OCI-LY7 (cell line): ENCODE data around the gene MATR3. TPM values are rescaled to one million over a fixed set of nuclear protein-coding genes. Genes with fewer than 3 reads are reported as not detected.

Source experiments
- BruUV-seq: library from RNA; stranded (reverse); fragments of 400-500 nt; replicated peaks from 2 replicates; lab custom pipeline; 2021; lab: Mats Ljungman, UMichigan
- CTCF ChIA-PET: fragments of 300-600 bp; sonication (Branson Sonifier 250); formaldehyde crosslinking; loops from one replicate; lab custom pipeline; 2022; ENCODE audit warnings: antibody characterized with exemption; ENCODE audit not compliant: unreplicated experiment; lab: Charles Lee
- POLR2A ChIA-PET: fragments of 300-600 bp; sonication (Branson Sonifier 250); formaldehyde crosslinking; loops from one replicate; lab custom pipeline; 2022; ENCODE audit warnings: antibody characterized with exemption; lab: Charles Lee
- DNase-seq: peaks from one replicate; pipeline ENCODE4 v3.0.0-alpha.2; 2015; ENCODE audit warnings: low spot score
- H2AFZ ChIP-seq: fragments of 200-600 bp; sonication (generic), shearing (Covaris generic); 2 replicates; pipeline ENCODE4 v1.6.1; 2014; ENCODE audit warnings: mild to moderate bottlenecking, antibody characterized with exemption, low read length, moderate library complexity
- H3K27ac ChIP-seq: fragments of 200-600 bp; sonication (generic); 2 replicates; pipeline ENCODE4 v1.5.1; 2014; ENCODE audit warnings: mixed run types, low read depth, mild to moderate bottlenecking, moderate library complexity, low read length, inconsistent platforms; ENCODE audit not compliant: poor library complexity, severe bottlenecking
- H3K36me3 ChIP-seq: fragments of 200-600 bp; sonication (generic); 2 replicates; pipeline ENCODE4 v1.6.1; 2014; ENCODE audit warnings: mild to moderate bottlenecking, antibody characterized with exemption, low read length, moderate library complexity, mixed read lengths; ENCODE audit not compliant: insufficient read depth
- H3K4me1 ChIP-seq: fragments of 200-600 bp; sonication (generic); 2 replicates; pipeline ENCODE4 v1.5.1; 2014; ENCODE audit warnings: mild to moderate bottlenecking, low read length; ENCODE audit not compliant: insufficient read depth, poor library complexity, severe bottlenecking
- H3K4me2 ChIP-seq: fragments of 200-600 bp; sonication (generic); 2 replicates; pipeline ENCODE4 v1.6.1; 2014; ENCODE audit warnings: mild to moderate bottlenecking, low read length
- H3K4me3 ChIP-seq: fragments of 200-600 bp; sonication (generic); 2 replicates; pipeline ENCODE4 v1.5.1; 2014; ENCODE audit warnings: mild to moderate bottlenecking, low read depth, low read length; ENCODE audit not compliant: poor library complexity, severe bottlenecking
- H3K79me2 ChIP-seq: fragments of 200-600 bp; sonication (generic); 2 replicates; pipeline ENCODE4 v1.6.1; 2016; ENCODE audit warnings: low read depth, mild to moderate bottlenecking, low read length, moderate library complexity, mixed read lengths; ENCODE audit not compliant: insufficient read depth
- H3K9me2 ChIP-seq: fragments of 200-600 bp; sonication (generic); 2 replicates; pipeline ENCODE4 v1.6.1; 2016; ENCODE audit warnings: mild to moderate bottlenecking, low read length, mixed read lengths; ENCODE audit not compliant: insufficient read depth
- H3K9me3 ChIP-seq: fragments of 200-600 bp; sonication (generic); 2 replicates; pipeline ENCODE4 v1.6.1; 2014; ENCODE audit warnings: mild to moderate bottlenecking, mixed run types, low read length, mixed read lengths
- H4K20me1 ChIP-seq: fragments of 200-600 bp; sonication (generic); 2 replicates; pipeline ENCODE4 v1.6.1; 2014; ENCODE audit warnings: mild to moderate bottlenecking, antibody characterized with exemption, low read length, moderate library complexity, mixed read lengths; ENCODE audit not compliant: insufficient read depth
- EZH2phosphoT487 ChIP-seq: fragments of 200-600 bp; sonication (generic); IDR thresholded peaks from 2 replicates; pipeline ENCODE4 v1.6.1; 2018; ENCODE audit warnings: low read depth, borderline replicate concordance, mild to moderate bottlenecking, mixed run types, antibody characterized with exemption, low read length, moderate library complexity, mixed read lengths
- intact Hi-C: fragments of 100-400 bp; cut with micrococcal nuclease; formaldehyde crosslinking; loops from one replicate; pipeline ENCODE4 v1.10.0; 2022; ENCODE audit not compliant: unreplicated experiment
- total RNA-seq, 2 experiments: library from RNA; depleted of rRNA in 1 of 2; stranded (reverse); fragments of >200 nt in 1 of 2; shearing (Covaris generic) in 1 of 2; gene quantifications; 2 replicates each; pipeline ENCODE4 v1.2.3, GENCODE V29; 2014 to 2022
- TF ChIP-seq, protein P1 (sequence below): fragments of 200-600 bp; sonication (generic); conservative IDR thresholded peaks from 2 replicates; pipeline ENCODE4 v1.5.1; 2014; ENCODE audit warnings: mild to moderate bottlenecking, antibody characterized with exemption, low read length, moderate library complexity, mixed read lengths

Gene MATR3
- total RNA-seq, 2 experiments from 2014 or later = 205 to 270 TPM

DNA sequence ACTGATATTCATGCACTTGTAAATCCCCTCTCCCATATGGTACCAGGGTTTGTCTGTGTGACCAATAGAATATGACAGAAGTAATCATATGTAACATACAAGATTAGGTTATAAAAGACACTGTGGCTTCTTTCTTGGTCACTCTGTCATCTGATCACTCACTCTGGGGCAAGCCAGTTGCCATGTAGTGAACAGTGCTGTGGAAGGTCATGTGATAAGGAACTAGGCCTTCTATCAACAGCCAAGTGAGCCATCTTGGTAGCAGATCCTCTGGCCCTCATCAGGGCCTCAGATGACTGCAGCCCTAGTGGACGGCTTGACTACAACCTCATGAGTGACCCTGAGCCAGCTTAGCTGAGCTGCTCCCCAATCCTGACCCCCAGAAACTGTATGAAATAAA is 30.0 kb upstream of the MATR3 start:
- Histone ChIP-seq H3K4me3 (no peak overlapping the region), H2AFZ (no peak overlapping the region), H3K9me2 (no peaks in the 10 kb centered on the region), H3K4me2 (no peak overlapping the region), H3K4me1 (peaks cover 10% of the 10 kb centered on the region), H3K27ac (no peak overlapping the region), H3K79me2 (no peaks in the 10 kb centered on the region), H4K20me1 (no peaks in the 10 kb centered on the region), H3K36me3 (no peaks in the 10 kb centered on the region), H3K9me3 (no peaks in the 10 kb centered on the region)
- no TSS peak for BruUV-seq
- ChIA-PET POLR2A (no interaction called here), CTCF (no interaction called here)
- no peak for DNase-seq
- TF ChIP-seq, protein P1, sequence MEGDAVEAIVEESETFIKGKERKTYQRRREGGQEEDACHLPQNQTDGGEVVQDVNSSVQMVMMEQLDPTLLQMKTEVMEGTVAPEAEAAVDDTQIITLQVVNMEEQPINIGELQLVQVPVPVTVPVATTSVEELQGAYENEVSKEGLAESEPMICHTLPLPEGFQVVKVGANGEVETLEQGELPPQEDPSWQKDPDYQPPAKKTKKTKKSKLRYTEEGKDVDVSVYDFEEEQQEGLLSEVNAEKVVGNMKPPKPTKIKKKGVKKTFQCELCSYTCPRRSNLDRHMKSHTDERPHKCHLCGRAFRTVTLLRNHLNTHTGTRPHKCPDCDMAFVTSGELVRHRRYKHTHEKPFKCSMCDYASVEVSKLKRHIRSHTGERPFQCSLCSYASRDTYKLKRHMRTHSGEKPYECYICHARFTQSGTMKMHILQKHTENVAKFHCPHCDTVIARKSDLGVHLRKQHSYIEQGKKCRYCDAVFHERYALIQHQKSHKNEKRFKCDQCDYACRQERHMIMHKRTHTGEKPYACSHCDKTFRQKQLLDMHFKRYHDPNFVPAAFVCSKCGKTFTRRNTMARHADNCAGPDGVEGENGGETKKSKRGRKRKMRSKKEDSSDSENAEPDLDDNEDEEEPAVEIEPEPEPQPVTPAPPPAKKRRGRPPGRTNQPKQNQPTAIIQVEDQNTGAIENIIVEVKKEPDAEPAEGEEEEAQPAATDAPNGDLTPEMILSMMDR = no peak
- no peak for TF ChIP-seq EZH2phosphoT487
- intact Hi-C loops = loop anchor here (5.0 kb wide), 2 partner anchors 436 to 686 kb away; partner anchors contain the start of gene HSPA9

DNA sequence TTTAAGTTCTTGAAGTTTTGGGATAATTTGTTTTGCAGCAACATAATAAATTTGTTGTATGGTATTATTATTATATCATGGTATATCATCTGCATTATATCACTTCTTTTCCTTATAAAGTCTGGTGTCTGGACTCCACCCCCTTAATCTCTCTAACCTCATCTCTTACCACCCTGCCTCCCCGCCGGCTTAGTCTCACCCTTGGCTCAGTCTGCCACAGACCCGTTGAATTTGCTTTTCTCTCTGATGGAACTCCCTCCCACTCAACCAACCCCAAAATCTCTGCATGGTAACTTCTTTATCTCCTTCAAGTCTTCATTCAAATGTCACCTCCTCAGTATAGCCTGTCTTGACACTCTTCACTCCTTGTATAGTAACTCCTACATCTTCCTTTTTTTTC is 29.6 kb upstream of the MATR3 start:
- POLR2A ChIA-PET = no interaction called here
- intact Hi-C loops = loop anchor here (5.0 kb wide), 2 partner anchors 437 to 687 kb away; partner anchors contain the start of gene HSPA9
- no peaks in the 10 kb centered on the region for H3K79me2 ChIP-seq
- H3K4me3 ChIP-seq = no peak overlapping the region
- no peak overlapping the region for H2AFZ ChIP-seq
- TF ChIP-seq EZH2phosphoT487 = no peak
- TF ChIP-seq, protein P1 = no peak
- H3K9me3 ChIP-seq = no peaks in the 10 kb centered on the region
- H3K9me2 ChIP-seq = no peaks in the 10 kb centered on the region
- CTCF ChIA-PET = no interaction called here
- H3K4me2 ChIP-seq = no peak overlapping the region
- no peak overlapping the region for H3K27ac ChIP-seq
- H3K4me1 ChIP-seq = peaks cover 14% of the 10 kb centered on the region
- no peak for DNase-seq
- BruUV-seq = no TSS peak
- no peaks in the 10 kb centered on the region for H3K36me3 ChIP-seq
- no peaks in the 10 kb centered on the region for H4K20me1 ChIP-seq

DNA sequence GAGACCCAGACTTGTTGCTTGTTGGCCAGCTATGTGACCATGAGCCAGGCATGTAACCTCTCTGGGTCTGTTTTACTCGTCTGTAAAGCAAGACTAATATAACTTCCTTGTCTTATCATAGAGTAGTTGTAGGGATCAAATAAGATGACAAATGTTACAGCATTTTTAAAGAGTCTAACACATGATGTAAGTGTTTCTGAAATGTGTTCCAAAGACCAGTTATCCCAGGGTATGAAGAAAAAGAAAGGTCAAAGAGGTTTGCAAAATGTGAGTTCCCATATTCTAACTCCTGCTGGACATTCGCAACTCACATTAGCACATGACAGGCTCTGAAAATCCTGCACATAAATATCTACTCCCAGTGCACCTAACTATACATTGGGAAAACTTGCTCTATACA is 28.5 kb upstream of the MATR3 start:
- no peak for TF ChIP-seq EZH2phosphoT487
- TF ChIP-seq, protein P1 = no peak
- H3K36me3 ChIP-seq = no peaks in the 10 kb centered on the region
- ChIA-PET POLR2A (no interaction called here), CTCF (no interaction called here)
- H3K79me2 ChIP-seq = no peaks in the 10 kb centered on the region
- no peak for DNase-seq
- no peaks in the 10 kb centered on the region for H4K20me1 ChIP-seq
- BruUV-seq = no TSS peak
- no peaks in the 10 kb centered on the region for H3K9me2 ChIP-seq
- no peak overlapping the region for H3K4me3 ChIP-seq
- intact Hi-C loops = no loop called here
- H3K9me3 ChIP-seq = no peaks in the 10 kb centered on the region
- H3K27ac ChIP-seq = no peak overlapping the region
- no peak overlapping the region for H3K4me2 ChIP-seq
- H2AFZ ChIP-seq = no peak overlapping the region
- peaks cover 15% of the 10 kb centered on the region for H3K4me1 ChIP-seq
